Adipocyte (in vitro differentiated cells): ENCODE measurements around the gene COX17.

Experiments used
- DNase-seq: peaks from one replicate; pipeline ENCODE4 v3.0.0-alpha.2; 2015; ENCODE audit warnings: low read depth
- H3K27me3 ChIP-seq: replicated peaks from 2 replicates; pipeline ENCODE4 v1.7.0; 2013; ENCODE audit warnings: mild to moderate bottlenecking, low read length, moderate library complexity; ENCODE audit not compliant: control insufficient read depth, insufficient read depth
- H3K36me3 ChIP-seq: 2 replicates; pipeline ENCODE4 v1.7.0; 2013; ENCODE audit warnings: low read length, mild to moderate bottlenecking, moderate library complexity; ENCODE audit not compliant: control insufficient read depth, insufficient read depth, severe bottlenecking
- H3K4me1 ChIP-seq: 2 replicates; pipeline ENCODE4 v1.7.0; 2013; ENCODE audit warnings: mild to moderate bottlenecking, low read length, moderate library complexity; ENCODE audit not compliant: control insufficient read depth, insufficient read depth
- H3K4me3 ChIP-seq: 2 replicates; pipeline ENCODE4 v1.7.0; 2013; ENCODE audit warnings: mild to moderate bottlenecking, low read length, moderate library complexity
- H3K9ac ChIP-seq: 2 replicates; pipeline ENCODE4 v1.7.0; 2013; ENCODE audit warnings: mild to moderate bottlenecking, low read length, moderate library complexity
- H3K9me3 ChIP-seq: 2 replicates; pipeline ENCODE4 v1.7.0; 2013; ENCODE audit warnings: mild to moderate bottlenecking, low read length, moderate library complexity; ENCODE audit not compliant: control insufficient read depth

The COX17 gene

GRCh38 chr3:119639494-119640350 is 37.5 kb downstream of the COX17 start:
- Histone ChIP-seq H3K4me1 (peaks cover 45% of the 10 kb centered on the region), H3K27me3 (no peaks in the 10 kb centered on the region), H3K4me3 (no peak overlapping the region), H3K36me3 (no peaks in the 10 kb centered on the region), H3K9me3 (peaks cover 4% of the 10 kb centered on the region), H3K9ac (no peak overlapping the region)
- DNase-seq = no peak

GRCh38 chr3:119637679-119638477 is 39.3 kb downstream of the COX17 start:
- Histone ChIP-seq H3K36me3 (no peaks in the 10 kb centered on the region), H3K4me1 (peaks cover 37% of the 10 kb centered on the region), H3K9me3 (peaks cover 4% of the 10 kb centered on the region), H3K9ac (peak overlapping the region; percentile 52), H3K27me3 (no peaks in the 10 kb centered on the region), H3K4me3 (peak overlapping the region; percentile 15)
- DNase-seq = peak; percentile 66

- Histone ChIP-seq H3K36me3 (no peaks in the 10 kb centered on the region), H3K9ac (peak overlapping the region; percentile 31), H3K27me3 (no peaks in the 10 kb centered on the region), H3K9me3 (peaks cover 4% of the 10 kb centered on the region), H3K4me1 (peaks cover 37% of the 10 kb centered on the region), H3K4me3 (no peak overlapping the region)
- no peak for DNase-seq
Measured at GRCh38 chr3:119636891-119637611, 40.2 kb downstream of the COX17 start.

- Histone ChIP-seq H3K27me3 (no peaks in the 10 kb centered on the region), H3K9ac (no peak overlapping the region), H3K4me3 (no peak overlapping the region), H3K4me1 (peaks cover 41% of the 10 kb centered on the region), H3K9me3 (peaks cover 2% of the 10 kb centered on the region), H3K36me3 (no peaks in the 10 kb centered on the region)
- no peak for DNase-seq
Measured at GRCh38 chr3:119636249-119636648, 41.0 kb downstream of the COX17 start.

GRCh38 chr3:119635719-119636118 is 41.5 kb downstream of the COX17 start:
- DNase-seq = no peak
- Histone ChIP-seq H3K27me3 (no peaks in the 10 kb centered on the region), H3K36me3 (no peaks in the 10 kb centered on the region), H3K9me3 (no peaks in the 10 kb centered on the region), H3K9ac (no peak overlapping the region), H3K4me1 (peaks cover 46% of the 10 kb centered on the region), H3K4me3 (no peak overlapping the region)

GRCh38 chr3:119632829-119633228 is 44.4 kb downstream of the COX17 start:
- H3K27me3 ChIP-seq = no peaks in the 10 kb centered on the region
- no peak overlapping the region for H3K9ac ChIP-seq
- no peak overlapping the region for H3K4me3 ChIP-seq
- H3K9me3 ChIP-seq = no peaks in the 10 kb centered on the region
- peaks cover 59% of the 10 kb centered on the region for H3K4me1 ChIP-seq
- DNase-seq = no peak
- H3K36me3 ChIP-seq = no peaks in the 10 kb centered on the region

- Histone ChIP-seq H3K9ac (no peak overlapping the region), H3K27me3 (no peaks in the 10 kb centered on the region), H3K36me3 (no peaks in the 10 kb centered on the region), H3K9me3 (no peaks in the 10 kb centered on the region), H3K4me1 (peaks cover 55% of the 10 kb centered on the region), H3K4me3 (no peak overlapping the region)
- DNase-seq = no peak
Measured at GRCh38 chr3:119632216-119632615, 45.0 kb downstream of the COX17 start.

GRCh38 chr3:119631516-119631915 is 45.7 kb downstream of the COX17 start:
- DNase-seq = peak; percentile 5
- H3K27me3 ChIP-seq = no peaks in the 10 kb centered on the region
- peak overlapping the region; percentile 62 for H3K9ac ChIP-seq
- H3K36me3 ChIP-seq = no peaks in the 10 kb centered on the region
- no peaks in the 10 kb centered on the region for H3K9me3 ChIP-seq
- H3K4me3 ChIP-seq = no peak overlapping the region
- H3K4me1 ChIP-seq = peaks cover 48% of the 10 kb centered on the region

GRCh38 chr3:119630880-119631329 is 46.3 kb downstream of the COX17 start:
- no peaks in the 10 kb centered on the region for H3K36me3 ChIP-seq
- H3K4me3 ChIP-seq = peak overlapping the region; percentile 45
- H3K4me1 ChIP-seq = peaks cover 42% of the 10 kb centered on the region
- H3K27me3 ChIP-seq = no peaks in the 10 kb centered on the region
- DNase-seq = no peak
- no peaks in the 10 kb centered on the region for H3K9me3 ChIP-seq
- peak overlapping the region; percentile 76 for H3K9ac ChIP-seq

- Histone ChIP-seq H3K9me3 (no peaks in the 10 kb centered on the region), H3K4me3 (peak overlapping the region; percentile 45), H3K4me1 (peaks cover 40% of the 10 kb centered on the region), H3K27me3 (no peaks in the 10 kb centered on the region), H3K9ac (peak overlapping the region; percentile 76), H3K36me3 (no peaks in the 10 kb centered on the region)
- peak; percentile 52 for DNase-seq
Measured at GRCh38 chr3:119630128-119630879, 46.9 kb downstream of the COX17 start.
